Neural cell (in vitro differentiated cells): ENCODE data around the gene ATL2. TPM values are rescaled to one million over a fixed set of nuclear protein-coding genes. Genes with fewer than 3 reads are reported as not detected.

ENCODE experiments used
- H2AFZ ChIP-seq: fragments of 200-600, 300-800 bp; sonication (generic), shearing (Covaris generic); 2 replicates; pipeline ENCODE4 v1.6.0; 2014; ENCODE audit warnings: low read depth, mild to moderate bottlenecking, antibody characterized with exemption, low read length, moderate library complexity
- H3F3A ChIP-seq: fragments of 200-600 bp; shearing (Covaris generic); 2 replicates; pipeline ENCODE4 v1.6.1; 2016; ENCODE audit warnings: mild to moderate bottlenecking, moderate library complexity, mixed read lengths, antibody characterized with exemption, low read length; ENCODE audit not compliant: insufficient read depth, poor library complexity, severe bottlenecking
- H3K27ac ChIP-seq: fragments of 200-600, 300-800 bp; sonication (generic), shearing (Covaris generic); 2 replicates; pipeline ENCODE4 v1.5.1; 2014; ENCODE audit warnings: mild to moderate bottlenecking, low read length, moderate library complexity
- H3K27me3 ChIP-seq: fragments of 300-800, 200-600 bp; sonication (generic), shearing (Covaris generic); 2 replicates; pipeline ENCODE4 v1.6.0; 2014; ENCODE audit warnings: mild to moderate bottlenecking, low read depth, low read length, moderate library complexity; ENCODE audit not compliant: insufficient read depth
- H3K36me3 ChIP-seq: fragments of 300-800, 200-600 bp; sonication (generic), shearing (Covaris generic); 2 replicates; pipeline ENCODE4 v1.5.1; 2014; ENCODE audit warnings: mild to moderate bottlenecking, antibody characterized with exemption, low read length, moderate library complexity; ENCODE audit not compliant: insufficient read depth
- H3K4me2 ChIP-seq: fragments of 300-800, 200-600 bp; sonication (generic), shearing (Covaris generic); 2 replicates; pipeline ENCODE4 v1.6.0; 2014; ENCODE audit warnings: mild to moderate bottlenecking, low read length
- H3K4me3 ChIP-seq: fragments of 300-800, 200-600 bp; sonication (generic), shearing (Covaris generic); 2 replicates; pipeline ENCODE4 v1.5.1; 2014; ENCODE audit warnings: mild to moderate bottlenecking, low read length, moderate library complexity
- H3K79me2 ChIP-seq: fragments of 200-600 bp; shearing (Covaris generic); replicated peaks from 2 replicates; pipeline ENCODE4 v1.6.0; 2014; ENCODE audit warnings: mild to moderate bottlenecking, low read length, moderate library complexity; ENCODE audit not compliant: insufficient read depth
- H3K9ac ChIP-seq: fragments of 300-800, 200-600 bp; sonication (generic), shearing (Covaris generic); 2 replicates; pipeline ENCODE4 v1.6.1; 2016; ENCODE audit warnings: mild to moderate bottlenecking, low read length, mixed read lengths
- H3K9me2 ChIP-seq: fragments of 200-600 bp; shearing (Covaris generic); 2 replicates; pipeline ENCODE4 v1.6.1; 2016; ENCODE audit warnings: mild to moderate bottlenecking, low read length, mixed read lengths; ENCODE audit not compliant: insufficient read depth
- H3K9me3 ChIP-seq: fragments of 200-600, 300-800 bp; sonication (generic), shearing (Covaris generic); 2 replicates; pipeline ENCODE4 v1.6.1; 2016; ENCODE audit warnings: mild to moderate bottlenecking, mixed run types, low read length, moderate library complexity, mixed read lengths
- H4K20me1 ChIP-seq: fragments of 200-600 bp; shearing (Covaris generic); 2 replicates; pipeline ENCODE4 v1.6.1; 2016; ENCODE audit warnings: mild to moderate bottlenecking, mixed run types; ENCODE audit not compliant: insufficient read depth
- EP300 ChIP-seq: fragments of 450-650 bp; conservative IDR thresholded peaks from 2 replicates; pipeline ENCODE4 v1.6.1; 2014; ENCODE audit warnings: antibody characterized with exemption, mild to moderate bottlenecking, moderate library complexity; ENCODE audit not compliant: poor library complexity, severe bottlenecking
- EZH2 ChIP-seq: fragments of 200-600, 300-800 bp; shearing (Covaris generic), sonication (generic); IDR thresholded peaks from 2 replicates; pipeline ENCODE4 v1.6.1; 2014; ENCODE audit warnings: antibody characterized with exemption, low read length, borderline replicate concordance, mild to moderate bottlenecking; ENCODE audit not compliant: insufficient read depth, poor library complexity, severe bottlenecking
- MXI1 ChIP-seq: fragments of 450-650 bp; conservative IDR thresholded peaks from 2 replicates; pipeline ENCODE4 v1.6.1; 2014; ENCODE audit warnings: antibody characterized with exemption, mild to moderate bottlenecking; ENCODE audit not compliant: poor library complexity, severe bottlenecking
- POLR2AphosphoS5 ChIP-seq: IDR thresholded peaks from 2 replicates; pipeline ENCODE4 v1.6.1; 2012
- RAD21 ChIP-seq: fragments of 450-650 bp; conservative IDR thresholded peaks from 2 replicates; pipeline ENCODE4 v1.6.1; 2014; ENCODE audit warnings: antibody characterized with exemption, mild to moderate bottlenecking, moderate library complexity
- SMC3 ChIP-seq: fragments of 450-650 bp; conservative IDR thresholded peaks from 2 replicates; pipeline ENCODE4 v1.6.1; 2014; ENCODE audit warnings: antibody characterized with exemption, mild to moderate bottlenecking, moderate library complexity; ENCODE audit not compliant: poor library complexity
- TAF1 ChIP-seq: IDR thresholded peaks from 2 replicates; pipeline ENCODE4 v1.6.1; 2012; ENCODE audit warnings: low read depth
- polyA plus RNA-seq: library from polyadenylated mRNA; depleted of rRNA; stranded (reverse); fragments of >200 nt; gene quantifications from 2 replicates; pipeline ENCODE4 v1.2.3, GENCODE V29; 2014
- TF ChIP-seq, protein P1 (sequence below): fragments of 450-650 bp; IDR thresholded peaks from 2 replicates; pipeline ENCODE4 v1.5.1; 2014; ENCODE audit warnings: antibody characterized with exemption, mild to moderate bottlenecking, moderate library complexity; ENCODE audit not compliant: poor library complexity, severe bottlenecking
- TF ChIP-seq, protein P2 (sequence below): IDR thresholded peaks from 2 replicates; pipeline ENCODE4 v1.6.1; 2012; ENCODE audit warnings: borderline replicate concordance

The ATL2 gene
- polyA plus RNA-seq, 1 donor from 2014 or later, result 66.8 TPM

DNA sequence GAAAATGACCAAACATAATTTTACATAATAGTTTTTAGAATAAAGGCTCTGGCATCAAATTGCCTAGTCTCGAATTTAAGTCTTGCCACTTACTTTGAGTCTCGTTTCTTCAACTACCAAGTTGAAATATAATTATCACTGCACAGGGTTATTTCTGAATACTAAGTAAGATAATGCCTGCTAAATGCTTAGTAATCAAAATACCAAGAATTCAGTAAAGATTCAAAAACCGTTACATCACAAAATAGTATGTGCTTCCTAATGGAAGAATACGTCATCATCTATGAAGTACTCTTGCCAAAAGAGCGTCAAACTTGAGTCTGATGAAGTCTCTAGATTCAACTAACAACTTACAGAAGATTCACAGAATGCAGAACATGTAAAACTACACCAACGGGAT is 40.5 kb downstream of the ATL2 start:
- TF ChIP-seq RAD21, result no peak
- no peak for TF ChIP-seq MXI1
- TF ChIP-seq SMC3, result no peak
- TF ChIP-seq POLR2AphosphoS5, result no peak
- no peak for TF ChIP-seq TAF1
- no peak for TF ChIP-seq EZH2
- TF ChIP-seq, protein P1, sequence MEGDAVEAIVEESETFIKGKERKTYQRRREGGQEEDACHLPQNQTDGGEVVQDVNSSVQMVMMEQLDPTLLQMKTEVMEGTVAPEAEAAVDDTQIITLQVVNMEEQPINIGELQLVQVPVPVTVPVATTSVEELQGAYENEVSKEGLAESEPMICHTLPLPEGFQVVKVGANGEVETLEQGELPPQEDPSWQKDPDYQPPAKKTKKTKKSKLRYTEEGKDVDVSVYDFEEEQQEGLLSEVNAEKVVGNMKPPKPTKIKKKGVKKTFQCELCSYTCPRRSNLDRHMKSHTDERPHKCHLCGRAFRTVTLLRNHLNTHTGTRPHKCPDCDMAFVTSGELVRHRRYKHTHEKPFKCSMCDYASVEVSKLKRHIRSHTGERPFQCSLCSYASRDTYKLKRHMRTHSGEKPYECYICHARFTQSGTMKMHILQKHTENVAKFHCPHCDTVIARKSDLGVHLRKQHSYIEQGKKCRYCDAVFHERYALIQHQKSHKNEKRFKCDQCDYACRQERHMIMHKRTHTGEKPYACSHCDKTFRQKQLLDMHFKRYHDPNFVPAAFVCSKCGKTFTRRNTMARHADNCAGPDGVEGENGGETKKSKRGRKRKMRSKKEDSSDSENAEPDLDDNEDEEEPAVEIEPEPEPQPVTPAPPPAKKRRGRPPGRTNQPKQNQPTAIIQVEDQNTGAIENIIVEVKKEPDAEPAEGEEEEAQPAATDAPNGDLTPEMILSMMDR, result no peak
- no peak for TF ChIP-seq EP300
- Histone ChIP-seq H3K4me2 (no peak overlapping the region), H4K20me1 (no peaks in the 10 kb centered on the region), H3K79me2 (no peaks in the 10 kb centered on the region), H3K27me3 (no peaks in the 10 kb centered on the region), H3K4me3 (no peak overlapping the region), H3K9me2 (no peaks in the 10 kb centered on the region), H3K36me3 (no peaks in the 10 kb centered on the region), H2AFZ (no peak overlapping the region), H3K27ac (no peak overlapping the region), H3K9me3 (no peaks in the 10 kb centered on the region), H3K9ac (no peak overlapping the region), H3F3A (no peaks in the 10 kb centered on the region)

DNA sequence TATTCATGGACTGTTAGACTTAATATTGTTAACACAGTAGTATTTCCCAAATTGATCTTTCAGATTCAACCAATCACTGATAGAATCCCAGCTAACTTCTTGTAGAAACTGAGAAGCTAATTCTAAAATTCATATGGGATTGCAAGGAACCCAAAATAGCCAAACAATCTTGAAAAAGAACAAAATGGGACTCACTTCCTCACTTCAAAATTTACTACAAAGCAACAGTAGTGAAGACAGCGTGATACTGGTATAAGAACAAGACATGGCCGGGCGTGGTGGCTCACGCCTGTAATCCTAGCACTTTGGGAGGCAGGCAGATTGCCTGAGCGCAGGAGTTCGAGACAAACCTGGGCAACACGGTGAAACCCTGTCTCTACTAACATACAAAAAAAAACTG is 46.3 kb downstream of the ATL2 start:
- H3K4me2 ChIP-seq, result no peak overlapping the region
- H3F3A ChIP-seq, result no peaks in the 10 kb centered on the region
- no peaks in the 10 kb centered on the region for H3K9me2 ChIP-seq
- no peak overlapping the region for H3K4me3 ChIP-seq
- H3K9me3 ChIP-seq, result no peaks in the 10 kb centered on the region
- no peaks in the 10 kb centered on the region for H3K27me3 ChIP-seq
- H2AFZ ChIP-seq, result no peak overlapping the region
- no peaks in the 10 kb centered on the region for H3K36me3 ChIP-seq
- H4K20me1 ChIP-seq, result no peaks in the 10 kb centered on the region
- TF ChIP-seq RAD21 (no peak), EP300 (no peak), SMC3 (no peak), MXI1 (no peak), EZH2 (no peak), TAF1 (no peak), POLR2AphosphoS5 (no peak)
- TF ChIP-seq, protein P1, result no peak
- TF ChIP-seq, protein P2, sequence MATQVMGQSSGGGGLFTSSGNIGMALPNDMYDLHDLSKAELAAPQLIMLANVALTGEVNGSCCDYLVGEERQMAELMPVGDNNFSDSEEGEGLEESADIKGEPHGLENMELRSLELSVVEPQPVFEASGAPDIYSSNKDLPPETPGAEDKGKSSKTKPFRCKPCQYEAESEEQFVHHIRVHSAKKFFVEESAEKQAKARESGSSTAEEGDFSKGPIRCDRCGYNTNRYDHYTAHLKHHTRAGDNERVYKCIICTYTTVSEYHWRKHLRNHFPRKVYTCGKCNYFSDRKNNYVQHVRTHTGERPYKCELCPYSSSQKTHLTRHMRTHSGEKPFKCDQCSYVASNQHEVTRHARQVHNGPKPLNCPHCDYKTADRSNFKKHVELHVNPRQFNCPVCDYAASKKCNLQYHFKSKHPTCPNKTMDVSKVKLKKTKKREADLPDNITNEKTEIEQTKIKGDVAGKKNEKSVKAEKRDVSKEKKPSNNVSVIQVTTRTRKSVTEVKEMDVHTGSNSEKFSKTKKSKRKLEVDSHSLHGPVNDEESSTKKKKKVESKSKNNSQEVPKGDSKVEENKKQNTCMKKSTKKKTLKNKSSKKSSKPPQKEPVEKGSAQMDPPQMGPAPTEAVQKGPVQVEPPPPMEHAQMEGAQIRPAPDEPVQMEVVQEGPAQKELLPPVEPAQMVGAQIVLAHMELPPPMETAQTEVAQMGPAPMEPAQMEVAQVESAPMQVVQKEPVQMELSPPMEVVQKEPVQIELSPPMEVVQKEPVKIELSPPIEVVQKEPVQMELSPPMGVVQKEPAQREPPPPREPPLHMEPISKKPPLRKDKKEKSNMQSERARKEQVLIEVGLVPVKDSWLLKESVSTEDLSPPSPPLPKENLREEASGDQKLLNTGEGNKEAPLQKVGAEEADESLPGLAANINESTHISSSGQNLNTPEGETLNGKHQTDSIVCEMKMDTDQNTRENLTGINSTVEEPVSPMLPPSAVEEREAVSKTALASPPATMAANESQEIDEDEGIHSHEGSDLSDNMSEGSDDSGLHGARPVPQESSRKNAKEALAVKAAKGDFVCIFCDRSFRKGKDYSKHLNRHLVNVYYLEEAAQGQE, result no peak
- peaks cover 7% of the 10 kb centered on the region for H3K79me2 ChIP-seq
- no peak overlapping the region for H3K9ac ChIP-seq
- no peak overlapping the region for H3K27ac ChIP-seq
